Choroid plexus epithelial cell (primary cell): Measurements from ENCODE around the gene ALDH3A1.

Source experiments
- DNase-seq: peaks from one replicate; pipeline ENCODE4 v3.0.0-alpha.2; 2010; ENCODE audit warnings: low read depth
- H3K4me3 ChIP-seq: 2 replicates; pipeline ENCODE4 v1.5.1; 2011; ENCODE audit warnings: low read depth, mild to moderate bottlenecking, control low read depth, low read length, moderate library complexity
- CTCF ChIP-seq: conservative IDR thresholded peaks from 2 replicates; pipeline ENCODE4 v1.5.1; 2011; ENCODE audit warnings: low read depth, mild to moderate bottlenecking, control low read depth, inconsistent platforms, low read length, moderate library complexity

ALDH3A1 gene

GRCh38 chr17:19731626-19732025 is 16.5 kb downstream of the ALDH3A1 start:
- TF ChIP-seq CTCF: no peak
- DNase-seq: no peak
- H3K4me3 ChIP-seq: no peak overlapping the region

- TF ChIP-seq CTCF: no peak
- DNase-seq: no peak
- no peak overlapping the region for H3K4me3 ChIP-seq
These were observed 17.3 kb downstream of the ALDH3A1 start for GRCh38 chr17:19730843-19731242.

- no peak overlapping the region for H3K4me3 ChIP-seq
- no peak for DNase-seq
- no peak for TF ChIP-seq CTCF
These were observed 18.2 kb downstream of the ALDH3A1 start for GRCh38 chr17:19729900-19730299.

- TF ChIP-seq CTCF: no peak
- H3K4me3 ChIP-seq: no peak overlapping the region
- DNase-seq: peak; percentile 77
These were observed 20.0 kb downstream of the ALDH3A1 start for GRCh38 chr17:19728084-19728495.

GRCh38 chr17:19727501-19728078 is 20.5 kb downstream of the ALDH3A1 start:
- TF ChIP-seq CTCF: no peak
- H3K4me3 ChIP-seq: no peak overlapping the region
- DNase-seq: peak; percentile 94

GRCh38 chr17:19726631-19727376 is 21.3 kb downstream of the ALDH3A1 start:
- no peak overlapping the region for H3K4me3 ChIP-seq
- peak; percentile 27 for DNase-seq
- TF ChIP-seq CTCF: no peak

GRCh38 chr17:19725486-19725885 is 22.6 kb downstream of the ALDH3A1 start:
- no peak overlapping the region for H3K4me3 ChIP-seq
- no peak for TF ChIP-seq CTCF
- no peak for DNase-seq
